Prostate gland (tissue), 2 donors: ENCODE measurements around the gene HEG1.

ENCODE experiments used
- POLR2A ChIP-seq: fragments of 450-650 bp; IDR thresholded peaks from one replicate; pipeline ENCODE4 v1.6.1; 2016; ENCODE audit warnings: antibody characterized with exemption, mild to moderate bottlenecking
- TF ChIP-seq, protein P1 (sequence below), 4 experiments: fragments of 200-600 bp in 2 of 4; fragments of 450-650 bp in 2 of 4; sonication (generic) in 2 of 4; IDR thresholded peaks; 1 replicate in 3 of 4; 2 replicates in 1 of 4; pipeline ENCODE4 v1.5.1; 2016 to 2019; ENCODE audit warnings: antibody characterized with exemption in 4 of 4, mild to moderate bottlenecking in 2 of 4, moderate library complexity in 2 of 4

DNA sequence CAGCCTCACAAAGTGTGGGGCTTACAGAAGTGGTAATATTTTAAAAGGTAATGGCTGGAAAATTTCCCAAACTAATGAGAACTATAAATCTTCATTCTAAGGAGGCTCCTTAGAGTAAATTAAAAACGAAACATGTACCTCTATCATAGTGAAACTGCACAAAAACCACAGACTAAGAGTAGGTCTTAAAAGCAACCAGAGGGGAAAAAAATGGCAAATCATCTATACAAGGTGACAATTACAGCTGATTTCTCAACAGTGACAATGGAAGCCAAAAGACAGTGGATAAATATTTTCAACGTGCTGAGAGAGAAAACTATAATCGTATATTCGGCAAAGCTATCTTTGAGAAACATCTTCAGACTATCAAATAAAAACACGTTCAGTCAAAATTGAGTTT, 20.6 kb downstream of the HEG1 start:
- TF ChIP-seq, protein P1, sequence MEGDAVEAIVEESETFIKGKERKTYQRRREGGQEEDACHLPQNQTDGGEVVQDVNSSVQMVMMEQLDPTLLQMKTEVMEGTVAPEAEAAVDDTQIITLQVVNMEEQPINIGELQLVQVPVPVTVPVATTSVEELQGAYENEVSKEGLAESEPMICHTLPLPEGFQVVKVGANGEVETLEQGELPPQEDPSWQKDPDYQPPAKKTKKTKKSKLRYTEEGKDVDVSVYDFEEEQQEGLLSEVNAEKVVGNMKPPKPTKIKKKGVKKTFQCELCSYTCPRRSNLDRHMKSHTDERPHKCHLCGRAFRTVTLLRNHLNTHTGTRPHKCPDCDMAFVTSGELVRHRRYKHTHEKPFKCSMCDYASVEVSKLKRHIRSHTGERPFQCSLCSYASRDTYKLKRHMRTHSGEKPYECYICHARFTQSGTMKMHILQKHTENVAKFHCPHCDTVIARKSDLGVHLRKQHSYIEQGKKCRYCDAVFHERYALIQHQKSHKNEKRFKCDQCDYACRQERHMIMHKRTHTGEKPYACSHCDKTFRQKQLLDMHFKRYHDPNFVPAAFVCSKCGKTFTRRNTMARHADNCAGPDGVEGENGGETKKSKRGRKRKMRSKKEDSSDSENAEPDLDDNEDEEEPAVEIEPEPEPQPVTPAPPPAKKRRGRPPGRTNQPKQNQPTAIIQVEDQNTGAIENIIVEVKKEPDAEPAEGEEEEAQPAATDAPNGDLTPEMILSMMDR (IDR thresholded peaks at IDR 0.05): no peak
- TF ChIP-seq POLR2A: no peak
